Muscle layer of duodenum (tissue), 2 donors: Measurements from ENCODE around the gene PPP4R4.
"Not testable (repeated sequence)": the region's sequence is repeated elsewhere in the genome, so short reads cannot be mapped to it uniquely, and the experiment has no call there.

Experiments
- H3K27ac ChIP-seq: one replicate; pipeline ENCODE4 v1.7.0; 2013; ENCODE audit warnings: mild to moderate bottlenecking, low read length
- H3K27me3 ChIP-seq: one replicate; pipeline ENCODE4 v1.7.0; 2013; ENCODE audit warnings: low read depth, mild to moderate bottlenecking, control low read depth, low read length
- H3K36me3 ChIP-seq, 2 donors: one replicate each; pipeline ENCODE4 v1.7.0; 2013; ENCODE audit warnings: low read length in 2 of 2, control low read depth in 1 of 2, mild to moderate bottlenecking in 1 of 2; ENCODE audit not compliant: insufficient read depth in 2 of 2, control insufficient read depth in 1 of 2
- H3K4me1 ChIP-seq, 2 donors: one replicate each; pipeline ENCODE4 v1.7.0; 2013; ENCODE audit warnings: low read length in 2 of 2, mild to moderate bottlenecking in 2 of 2, control low read depth in 1 of 2, moderate library complexity in 1 of 2; ENCODE audit not compliant: insufficient read depth in 2 of 2, control insufficient read depth in 1 of 2
- H3K4me3 ChIP-seq, 2 donors: one replicate each; pipeline ENCODE4 v1.7.0; 2013; ENCODE audit warnings: low read length in 2 of 2, low read depth in 1 of 2, mild to moderate bottlenecking in 1 of 2
- H3K9me3 ChIP-seq, 2 donors: one replicate each; pipeline ENCODE4 v1.7.0; 2013; ENCODE audit warnings: low read length in 2 of 2, control low read depth in 1 of 2, mild to moderate bottlenecking in 1 of 2; ENCODE audit not compliant: control insufficient read depth in 1 of 2
- donor health status: healthy.

PPP4R4 gene

GRCh38 chr14:94227029-94227428 lies 52.9 kb downstream of the PPP4R4 start:
- no peak overlapping the region for H3K27ac ChIP-seq
- H3K9me3 ChIP-seq: no peaks in the 10 kb centered on the region
- H3K4me3 ChIP-seq: no peak overlapping the region
- H3K4me1 ChIP-seq: no peaks in the 10 kb centered on the region
- H3K27me3 ChIP-seq: no peaks in the 10 kb centered on the region
- no peaks in the 10 kb centered on the region for H3K36me3 ChIP-seq

- no peaks in the 10 kb centered on the region for H3K36me3 ChIP-seq
- H3K27ac ChIP-seq: no peak overlapping the region
- H3K27me3 ChIP-seq: no peaks in the 10 kb centered on the region
- no peaks in the 10 kb centered on the region for H3K9me3 ChIP-seq
- no peaks in the 10 kb centered on the region for H3K4me1 ChIP-seq
- H3K4me3 ChIP-seq: no peak overlapping the region
These were observed 62.9 kb downstream of the PPP4R4 start for GRCh38 chr14:94237046-94237445.

GRCh38 chr14:94237983-94238382 lies 63.9 kb downstream of the PPP4R4 start:
- no peaks in the 10 kb centered on the region for H3K9me3 ChIP-seq
- no peak overlapping the region for H3K4me3 ChIP-seq
- no peak overlapping the region for H3K27ac ChIP-seq
- no peaks in the 10 kb centered on the region for H3K27me3 ChIP-seq
- no peaks in the 10 kb centered on the region for H3K4me1 ChIP-seq
- no peaks in the 10 kb centered on the region for H3K36me3 ChIP-seq

- no peak overlapping the region for H3K4me3 ChIP-seq
- no peaks in the 10 kb centered on the region for H3K9me3 ChIP-seq
- no peaks in the 10 kb centered on the region for H3K27me3 ChIP-seq
- no peak overlapping the region for H3K27ac ChIP-seq
- no peaks in the 10 kb centered on the region for H3K36me3 ChIP-seq
- H3K4me1 ChIP-seq: no peaks in the 10 kb centered on the region
These were observed 65.3 kb downstream of the PPP4R4 start for GRCh38 chr14:94239406-94239805.

- H3K9me3 ChIP-seq: no peaks in the 10 kb centered on the region
- H3K36me3 ChIP-seq: no peaks in the 10 kb centered on the region
- H3K4me1 ChIP-seq: no peaks in the 10 kb centered on the region
- H3K27ac ChIP-seq: no peak overlapping the region
- no peak overlapping the region for H3K4me3 ChIP-seq
- no peaks in the 10 kb centered on the region for H3K27me3 ChIP-seq
These were observed 70.1 kb downstream of the PPP4R4 start for GRCh38 chr14:94244182-94244581.

- not testable (repeated sequence) for H3K27ac ChIP-seq, H3K4me3 ChIP-seq, H3K9me3 ChIP-seq, H3K4me1 ChIP-seq, H3K36me3 ChIP-seq, H3K27me3 ChIP-seq
These were observed 90.1 kb downstream of the PPP4R4 start for GRCh38 chr14:94264195-94264594.

- Histone ChIP-seq H3K4me1 (no peaks in the 10 kb centered on the region), H3K4me3 (no peak overlapping the region), H3K27me3 (no peaks in the 10 kb centered on the region), H3K36me3 (no peaks in the 10 kb centered on the region), H3K27ac (no peak overlapping the region), H3K9me3 (peaks cover 0 to 3% of the 10 kb centered on the region in 2 donors)
These were observed 93.2 kb downstream of the PPP4R4 start for GRCh38 chr14:94267352-94267751.

GRCh38 chr14:94268582-94268981 lies 94.5 kb downstream of the PPP4R4 start:
- H3K4me1 ChIP-seq, H3K27ac ChIP-seq, H3K27me3 ChIP-seq, H3K4me3 ChIP-seq, H3K36me3 ChIP-seq, H3K9me3 ChIP-seq: not testable (repeated sequence)

GRCh38 chr14:94269156-94269555 lies 95.0 kb downstream of the PPP4R4 start:
- Histone ChIP-seq H3K9me3 (no peaks in the 10 kb centered on the region), H3K4me3 (no peak overlapping the region), H3K27me3 (no peaks in the 10 kb centered on the region), H3K4me1 (no peaks in the 10 kb centered on the region), H3K36me3 (no peaks in the 10 kb centered on the region), H3K27ac (no peak overlapping the region)

GRCh38 chr14:94276898-94277561 lies 102.9 kb downstream of the PPP4R4 start:
- H3K4me1 ChIP-seq, H3K9me3 ChIP-seq, H3K4me3 ChIP-seq, H3K27me3 ChIP-seq, H3K27ac ChIP-seq, H3K36me3 ChIP-seq: not testable (repeated sequence)

GRCh38 chr14:94278731-94279130 lies 104.6 kb downstream of the PPP4R4 start:
- H3K4me3 ChIP-seq: no peak overlapping the region
- H3K36me3 ChIP-seq: no peaks in the 10 kb centered on the region
- no peaks in the 10 kb centered on the region for H3K9me3 ChIP-seq
- no peaks in the 10 kb centered on the region for H3K27me3 ChIP-seq
- no peaks in the 10 kb centered on the region for H3K4me1 ChIP-seq
- no peak overlapping the region for H3K27ac ChIP-seq

GRCh38 chr14:94282991-94283723 lies 109.0 kb downstream of the PPP4R4 start:
- Histone ChIP-seq H3K27me3 (no peaks in the 10 kb centered on the region), H3K4me1 (no peaks in the 10 kb centered on the region), H3K9me3 (no peaks in the 10 kb centered on the region), H3K36me3 (no peaks in the 10 kb centered on the region), H3K4me3 (no peak overlapping the region), H3K27ac (no peak overlapping the region)
